Measurements from ENCODE around the gene PSMD1. TPM values are rescaled to one million over a fixed set of nuclear protein-coding genes. Genes with fewer than 3 reads are reported as not detected.

Gene PSMD1
- total and polyA plus RNA-seq, 2 donors (not counting 3 experiments of a cell fraction or from before 2014, with no cell fraction given): 163 to 209 TPM

DNA sequence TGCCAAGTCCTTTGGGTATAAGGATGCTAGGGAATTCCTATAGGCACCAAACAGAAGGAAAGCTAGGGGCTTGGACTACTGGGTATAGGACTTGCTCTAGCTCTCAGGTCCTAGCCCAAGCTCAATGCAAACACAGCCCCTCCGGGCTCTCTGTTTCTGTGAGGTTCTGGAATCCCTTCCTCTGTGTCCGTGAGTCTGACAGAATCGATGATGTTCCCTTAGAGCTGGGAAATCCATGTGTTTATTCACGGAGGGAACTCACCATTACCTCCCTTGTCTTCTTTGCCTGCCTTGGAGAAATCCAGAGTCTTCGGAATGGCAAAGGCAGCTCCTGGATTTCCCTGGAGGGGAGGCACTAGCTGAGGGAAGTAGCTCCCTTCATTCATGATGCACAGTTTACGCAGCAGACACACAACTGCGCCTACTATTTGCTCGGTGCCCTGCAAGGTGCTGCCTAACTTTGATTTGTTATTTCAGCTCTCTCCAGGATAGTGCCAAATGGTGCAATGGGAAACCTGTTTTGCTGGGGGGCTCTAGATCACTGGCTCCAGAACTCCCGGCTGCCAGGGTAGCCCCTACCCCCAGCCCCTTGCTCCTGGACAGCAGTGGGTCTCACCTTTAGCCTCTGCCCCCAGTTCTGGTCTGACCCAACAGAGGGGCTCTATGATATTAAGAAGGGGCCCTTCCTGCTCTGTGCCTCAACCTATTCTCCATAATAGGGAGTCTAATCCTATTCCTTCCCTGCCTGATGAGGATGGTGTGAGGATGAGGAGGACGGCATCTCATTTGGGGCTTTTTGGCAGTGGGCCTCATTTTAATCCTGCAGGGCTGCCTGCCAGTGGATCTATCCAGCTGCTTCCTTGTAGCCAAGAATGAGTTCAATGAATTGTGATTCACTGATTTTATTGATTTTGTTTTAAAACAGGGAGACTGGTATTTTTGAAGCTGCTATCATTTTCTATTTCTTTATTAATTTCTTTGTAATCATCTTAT lies 8.4 kb upstream of the PSMD1 start:
- Histone ChIP-seq H4K20me1 (replicated peaks; ENCODE audit: control insufficient read depth, extremely low read depth, insufficient read depth, low read length) (no peaks in the 10 kb centered on the region), H3K9me1 (replicated peaks; ENCODE audit: control insufficient read depth, extremely low read depth, insufficient read depth, low read length) (no peaks in the 10 kb centered on the region), H3K36me3 (ENCODE audit: control insufficient read depth in 2 of 2, extremely low read depth in 1 of 2, insufficient read depth in 2 of 2, low read length in 2 of 2) (no peaks in the 10 kb centered on the region), H3K4me3 (replicated peaks in 1 of 3; ENCODE audit: insufficient read depth in 1 of 3, low read depth in 1 of 3, low read length in 3 of 3) (no peak overlapping the region), H3K27me3 (ENCODE audit: control insufficient read depth in 2 of 2, insufficient read depth in 2 of 2, low read length in 2 of 2) (peaks cover 5 to 11% of the 10 kb centered on the region in 2 experiments), H3K4me2 (ENCODE audit: insufficient read depth, low read length) (no peak overlapping the region), H3K27ac (ENCODE audit: insufficient read depth, low read depth, low read length) (no peak overlapping the region), H3K4me1 (ENCODE audit: control insufficient read depth, extremely low read depth, insufficient read depth, low read length) (peaks cover 2% of the 10 kb centered on the region), H3K9me3 (replicated peaks; ENCODE audit: control insufficient read depth, insufficient read depth, low read length) (no peaks in the 10 kb centered on the region), H2AFZ (ENCODE audit: low read depth, low read length) (no peak overlapping the region), H3K9ac (replicated peaks; ENCODE audit: extremely low read depth, insufficient read depth, low read length) (no peak overlapping the region), H3K79me2 (ENCODE audit: control insufficient read depth, insufficient read depth, low read length) (no peaks in the 10 kb centered on the region)
- TF ChIP-seq MYC (IDR thresholded peaks at IDR 0.05; ENCODE audit: low read depth, low read length) (no peak), POLR2A (IDR thresholded peaks at IDR 0.05; ENCODE audit: low read depth, low read length) (no peak), JUN (IDR thresholded peaks at IDR 0.05; ENCODE audit: borderline replicate concordance, insufficient read depth, insufficient read length, low read depth) (no peak), EZH2 (IDR thresholded peaks at IDR 0.05; ENCODE audit: borderline replicate concordance, low read depth, low read length, severe bottlenecking) (no peak), POLR2AphosphoS5 (IDR thresholded peaks at IDR 0.05; ENCODE audit: insufficient read depth, low read depth, low read length) (no peak), FOS (IDR thresholded peaks at IDR 0.05; ENCODE audit: borderline replicate concordance, insufficient read depth, low read length) (no peak), GATA2 (IDR thresholded peaks at IDR 0.05; ENCODE audit: insufficient read depth, insufficient read length, low read depth, low read length) (no peak)
- TF ChIP-seq, protein P1, sequence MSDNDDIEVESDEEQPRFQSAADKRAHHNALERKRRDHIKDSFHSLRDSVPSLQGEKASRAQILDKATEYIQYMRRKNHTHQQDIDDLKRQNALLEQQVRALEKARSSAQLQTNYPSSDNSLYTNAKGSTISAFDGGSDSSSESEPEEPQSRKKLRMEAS (IDR thresholded peaks at IDR 0.05; ENCODE audit: insufficient read depth, insufficient read length): no peak
- TF ChIP-seq, protein P2, sequence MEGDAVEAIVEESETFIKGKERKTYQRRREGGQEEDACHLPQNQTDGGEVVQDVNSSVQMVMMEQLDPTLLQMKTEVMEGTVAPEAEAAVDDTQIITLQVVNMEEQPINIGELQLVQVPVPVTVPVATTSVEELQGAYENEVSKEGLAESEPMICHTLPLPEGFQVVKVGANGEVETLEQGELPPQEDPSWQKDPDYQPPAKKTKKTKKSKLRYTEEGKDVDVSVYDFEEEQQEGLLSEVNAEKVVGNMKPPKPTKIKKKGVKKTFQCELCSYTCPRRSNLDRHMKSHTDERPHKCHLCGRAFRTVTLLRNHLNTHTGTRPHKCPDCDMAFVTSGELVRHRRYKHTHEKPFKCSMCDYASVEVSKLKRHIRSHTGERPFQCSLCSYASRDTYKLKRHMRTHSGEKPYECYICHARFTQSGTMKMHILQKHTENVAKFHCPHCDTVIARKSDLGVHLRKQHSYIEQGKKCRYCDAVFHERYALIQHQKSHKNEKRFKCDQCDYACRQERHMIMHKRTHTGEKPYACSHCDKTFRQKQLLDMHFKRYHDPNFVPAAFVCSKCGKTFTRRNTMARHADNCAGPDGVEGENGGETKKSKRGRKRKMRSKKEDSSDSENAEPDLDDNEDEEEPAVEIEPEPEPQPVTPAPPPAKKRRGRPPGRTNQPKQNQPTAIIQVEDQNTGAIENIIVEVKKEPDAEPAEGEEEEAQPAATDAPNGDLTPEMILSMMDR (IDR thresholded peaks at IDR 0.05; ENCODE audit: extremely low read depth in 1 of 2, insufficient read depth in 1 of 2, low read depth in 1 of 2, low read length in 2 of 2): no peak
- DNase-seq (ENCODE audit: low read depth, low spot score) (no peak), FAIRE-seq (no peak)
- dilution Hi-C loops (cut with MboI; ENCODE audit: extremely low pct_ligation_motif_present, low sequenced_read_pairs) (no loop called here), intact Hi-C loops (cut with micrococcal nuclease) (no loop called here)
- ChIA-PET POLR2A (no interaction called here), CTCF (interaction anchor here (1.0 to 1.3 kb wide), 2 partner anchors 21 to 224 kb away, joined by 3 read pairs; no protein-coding TSS in a partner anchor)
- BruUV-seq (replicated peaks): no TSS peak
